ENCODE results near the gene POU2F1.

GRCh38 chr1:167455786-167456446 lies 235.2 kb downstream of the POU2F1 start:
- TF ChIP-seq POLR2AphosphoS5 (IDR thresholded peaks at IDR 0.05; ENCODE audit: borderline replicate concordance, low read depth, low read length) (no peak), EZH2 (IDR thresholded peaks at IDR 0.05) (no peak), FOXP2 (optimal IDR thresholded peaks at IDR 0.05; ENCODE audit: control extremely low read depth, extremely low read length, insufficient read depth) (no peak)

All from SK-N-MC (cell line).